ENCODE measurements around the gene ODAD3. TPM values are rescaled to one million over a fixed set of nuclear protein-coding genes. Genes with fewer than 3 reads are reported as not detected.
A peak's percentile ranks its signal among the peaks of the same experiment; 100 is the strongest.
"Not testable (repeated sequence)": the region's sequence is repeated elsewhere in the genome, so short reads cannot be mapped to it uniquely, and the experiment has no call there.

ODAD3 gene
- total RNA-seq, 1 experiment from 2014 or later: 1.1 TPM

DNA sequence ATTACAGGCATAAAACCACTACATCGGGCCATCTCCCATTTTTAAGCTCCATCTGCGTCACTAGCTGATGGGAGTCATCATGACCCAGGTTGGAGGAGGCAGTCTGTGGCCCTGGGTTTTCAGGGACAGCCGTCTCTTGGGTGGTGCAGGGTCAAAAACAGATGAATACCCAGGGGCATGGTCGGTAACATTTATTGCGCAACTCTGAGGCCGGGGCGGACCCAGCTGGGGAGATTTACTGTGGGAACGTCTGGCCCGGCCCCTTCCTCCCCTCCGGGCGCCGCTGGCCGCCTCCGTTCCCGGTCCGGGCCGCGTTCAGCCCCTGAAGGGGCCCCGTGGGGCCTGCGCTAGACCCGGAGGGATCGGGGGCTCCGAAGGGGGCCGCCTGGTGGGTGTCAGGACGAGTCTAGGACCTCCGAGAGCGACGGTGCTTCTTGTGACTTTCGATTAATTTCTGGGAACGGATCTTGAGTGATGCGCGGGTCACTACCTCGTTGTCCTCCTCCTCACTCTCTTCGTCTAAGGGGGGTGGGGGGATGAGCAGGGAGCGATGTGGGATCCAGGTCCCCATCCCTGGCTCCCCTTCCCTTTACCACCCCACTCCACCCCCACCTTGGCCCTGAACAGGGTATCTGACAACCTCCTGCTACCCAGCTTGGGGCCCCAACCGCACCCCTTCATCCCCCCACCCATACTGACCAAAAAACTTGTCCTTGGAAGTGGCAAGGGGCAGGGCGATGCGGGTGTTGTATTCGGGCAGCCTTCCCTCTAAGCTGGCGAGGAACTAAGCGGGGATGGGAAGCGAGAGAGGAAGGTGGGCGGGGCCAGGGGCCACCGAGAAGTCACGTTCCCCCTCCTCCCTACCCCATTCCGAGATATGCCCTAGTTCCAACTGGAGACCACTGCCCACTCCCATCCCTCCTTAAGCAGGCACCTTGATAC, 14.2 kb downstream of the ODAD3 start:
- DNase-seq (ENCODE audit: low read depth): no peak
- in situ Hi-C loops (cut with HindIII; ENCODE audit: low pct_unique_long_range_greater_than_20kb, low sequenced_read_pairs): no loop called here

DNA sequence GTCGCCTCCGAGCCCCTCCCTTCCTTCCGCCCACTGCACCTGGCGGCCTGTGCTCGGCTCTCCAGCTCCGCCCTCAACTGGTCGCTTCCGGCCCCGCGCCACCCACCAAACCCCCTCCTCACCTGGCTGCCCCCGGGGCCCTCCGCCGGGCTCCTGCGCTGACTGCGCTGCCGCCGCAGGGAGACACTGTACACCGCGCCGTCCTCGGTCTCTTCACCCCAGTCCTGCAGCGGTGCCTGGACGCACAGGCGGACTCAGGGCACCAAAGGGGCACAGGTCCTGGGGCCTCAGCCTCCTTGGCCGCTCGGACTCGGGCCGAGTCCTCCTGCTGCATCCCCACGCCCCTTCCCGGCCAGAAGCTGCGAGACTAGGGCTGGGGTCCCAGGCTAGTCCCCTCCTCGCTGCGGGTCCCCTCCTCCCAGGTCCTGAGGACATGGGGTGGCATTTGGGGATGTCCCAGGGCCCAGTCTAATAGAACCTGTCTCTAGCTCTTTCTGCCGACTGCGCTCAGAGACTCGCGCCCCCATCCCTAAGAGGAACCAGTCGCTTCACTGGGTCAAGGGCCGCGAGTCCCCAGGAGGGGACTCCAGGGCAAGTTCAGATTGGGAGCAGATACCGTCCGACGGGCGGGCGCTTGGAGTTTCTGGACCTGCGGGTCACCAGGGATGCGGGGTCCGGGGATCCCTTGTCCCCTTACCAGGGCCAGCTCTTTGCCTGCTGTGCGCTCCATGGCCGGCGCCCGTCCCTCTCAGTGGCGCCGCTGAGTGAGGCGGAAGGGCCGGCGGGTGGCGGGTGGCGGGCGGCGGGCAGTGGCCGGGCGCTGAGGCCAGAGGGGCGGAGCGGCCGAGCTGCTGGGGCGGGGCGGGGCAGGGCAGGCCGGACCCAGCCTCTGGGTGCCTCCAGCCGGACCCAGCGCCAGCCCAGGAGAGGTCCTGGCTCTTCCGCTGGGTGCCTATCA, 16.1 kb downstream of the ODAD3 start, which contains the start of gene RGL3:
TSS of gene RGL3 (minus strand) at position 766 of the 958 bp plus-strand sequence. CDS start at position 730, 36 bp downstream.
- peak; percentile 42 for DNase-seq (ENCODE audit: low read depth)
- in situ Hi-C loops (cut with HindIII; ENCODE audit: low pct_unique_long_range_greater_than_20kb, low sequenced_read_pairs): no loop called here

GRCh38 chr19:11418094-11418548, 16.8 kb downstream of the ODAD3 start:
- in situ Hi-C loops (cut with HindIII; ENCODE audit: low pct_unique_long_range_greater_than_20kb, low sequenced_read_pairs): no loop called here
- no peak for DNase-seq (ENCODE audit: low read depth)

- no peak for DNase-seq (ENCODE audit: low read depth)
- in situ Hi-C loops (cut with HindIII; ENCODE audit: low pct_unique_long_range_greater_than_20kb, low sequenced_read_pairs): no loop called here
Observed at GRCh38 chr19:11416346-11417052, 18.4 kb downstream of the ODAD3 start.

GRCh38 chr19:11414544-11414943, 20.4 kb downstream of the ODAD3 start:
- DNase-seq (ENCODE audit: low read depth): no peak
- in situ Hi-C loops (cut with HindIII; ENCODE audit: low pct_unique_long_range_greater_than_20kb, low sequenced_read_pairs): no loop called here

DNA sequence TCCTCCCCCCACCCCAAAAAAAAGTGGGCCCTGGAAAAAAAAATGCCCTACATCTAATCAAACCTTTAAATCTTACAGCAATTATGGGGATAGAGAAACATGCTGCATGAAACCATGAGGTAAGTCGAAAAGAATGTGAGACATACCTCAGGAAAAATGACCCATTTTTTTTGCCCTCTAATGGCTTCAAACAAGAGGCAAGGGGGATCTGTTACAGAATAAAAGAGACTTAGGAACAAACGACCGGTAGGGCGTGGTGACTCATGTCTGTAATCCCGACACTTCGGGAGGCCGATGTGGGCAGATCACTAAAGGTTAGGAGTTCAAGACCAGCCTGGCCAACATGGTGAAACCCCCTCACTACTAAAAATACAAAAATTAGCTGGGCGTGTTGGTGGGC, 24.2 kb downstream of the ODAD3 start:
- DNase-seq (ENCODE audit: low read depth): peak; percentile 38
- in situ Hi-C loops (cut with HindIII; ENCODE audit: low pct_unique_long_range_greater_than_20kb, low sequenced_read_pairs): no loop called here

GRCh38 chr19:11408591-11408990, 26.3 kb downstream of the ODAD3 start:
- no peak for DNase-seq (ENCODE audit: low read depth)
- in situ Hi-C loops (cut with HindIII; ENCODE audit: low pct_unique_long_range_greater_than_20kb, low sequenced_read_pairs): no loop called here

DNA sequence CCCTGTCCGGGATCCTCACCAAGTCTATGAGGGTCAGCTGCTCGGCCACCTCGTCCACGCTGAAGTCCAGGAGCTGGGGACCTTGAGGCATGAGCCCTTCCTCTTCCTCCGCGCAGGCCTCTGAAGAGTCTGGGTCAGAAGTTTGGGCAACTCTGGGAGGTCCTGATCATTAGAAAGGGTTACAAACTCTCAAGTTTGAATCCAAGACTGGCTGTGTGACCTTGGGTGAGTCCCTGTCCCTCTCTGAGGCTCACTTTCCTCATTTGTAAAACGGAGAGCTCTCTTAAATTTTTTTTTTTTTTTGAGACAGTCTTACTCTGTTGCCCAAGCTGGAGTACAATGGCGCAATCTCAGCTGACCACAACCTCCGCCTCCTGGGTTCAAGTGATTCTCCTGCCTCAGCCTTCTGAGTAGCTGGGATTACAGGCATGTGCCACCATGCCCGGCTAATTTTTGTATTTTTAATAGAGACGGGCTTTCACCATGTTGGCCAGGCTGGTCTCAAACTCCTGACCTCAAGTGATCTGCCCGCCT, 28.2 kb downstream of the ODAD3 start:
- DNase-seq (ENCODE audit: low read depth); in situ Hi-C loops (cut with HindIII; ENCODE audit: low pct_unique_long_range_greater_than_20kb, low sequenced_read_pairs): not testable (repeated sequence)

DNA sequence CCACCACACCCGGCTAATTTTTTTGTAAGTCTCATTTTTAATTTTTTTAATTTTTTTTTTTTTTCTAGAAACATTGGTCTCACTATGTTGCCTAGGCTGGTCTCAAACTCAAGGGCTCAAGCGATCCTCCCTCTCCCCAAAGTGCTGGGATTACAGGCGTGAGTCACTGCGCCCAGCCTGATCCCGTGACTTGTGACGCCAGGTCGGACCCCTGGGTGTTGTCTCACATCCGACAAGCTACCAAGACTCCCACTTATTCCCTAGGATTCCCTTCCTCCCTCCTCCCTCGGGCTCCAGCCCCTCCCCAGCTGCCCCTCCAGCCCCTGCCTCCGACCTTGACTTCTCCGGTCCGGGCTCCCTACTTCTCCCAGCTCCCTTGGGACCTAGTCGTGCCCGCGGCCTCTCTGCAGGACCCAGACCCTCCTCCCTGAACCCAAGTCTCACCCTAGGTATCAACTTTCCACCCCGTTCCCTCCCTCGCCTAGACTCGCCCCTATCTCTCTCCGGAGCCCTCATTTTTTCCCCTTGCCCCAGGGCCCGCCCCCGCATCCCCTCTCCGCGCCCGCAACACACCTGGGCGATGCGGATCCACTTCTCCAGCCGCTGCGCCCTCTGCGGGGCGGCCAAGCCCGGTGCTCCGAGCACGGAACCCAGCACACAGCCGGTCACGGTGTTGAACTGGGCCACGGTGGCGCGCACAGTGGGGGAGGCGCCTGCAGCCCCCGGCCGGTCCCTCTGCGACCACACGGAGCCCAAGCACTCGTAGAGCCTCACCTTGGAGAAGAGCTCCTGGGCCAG, 28.9 kb downstream of the ODAD3 start:
- in situ Hi-C loops (cut with HindIII; ENCODE audit: low pct_unique_long_range_greater_than_20kb, low sequenced_read_pairs): no loop called here

GRCh38 chr19:11404588-11405222, 30.2 kb downstream of the ODAD3 start:
- in situ Hi-C loops (cut with HindIII; ENCODE audit: low pct_unique_long_range_greater_than_20kb, low sequenced_read_pairs): no loop called here

More for the DNA sequence above, 28.9 kb downstream of the ODAD3 start:
- no peak for DNase-seq (ENCODE audit: low read depth)

DNA sequence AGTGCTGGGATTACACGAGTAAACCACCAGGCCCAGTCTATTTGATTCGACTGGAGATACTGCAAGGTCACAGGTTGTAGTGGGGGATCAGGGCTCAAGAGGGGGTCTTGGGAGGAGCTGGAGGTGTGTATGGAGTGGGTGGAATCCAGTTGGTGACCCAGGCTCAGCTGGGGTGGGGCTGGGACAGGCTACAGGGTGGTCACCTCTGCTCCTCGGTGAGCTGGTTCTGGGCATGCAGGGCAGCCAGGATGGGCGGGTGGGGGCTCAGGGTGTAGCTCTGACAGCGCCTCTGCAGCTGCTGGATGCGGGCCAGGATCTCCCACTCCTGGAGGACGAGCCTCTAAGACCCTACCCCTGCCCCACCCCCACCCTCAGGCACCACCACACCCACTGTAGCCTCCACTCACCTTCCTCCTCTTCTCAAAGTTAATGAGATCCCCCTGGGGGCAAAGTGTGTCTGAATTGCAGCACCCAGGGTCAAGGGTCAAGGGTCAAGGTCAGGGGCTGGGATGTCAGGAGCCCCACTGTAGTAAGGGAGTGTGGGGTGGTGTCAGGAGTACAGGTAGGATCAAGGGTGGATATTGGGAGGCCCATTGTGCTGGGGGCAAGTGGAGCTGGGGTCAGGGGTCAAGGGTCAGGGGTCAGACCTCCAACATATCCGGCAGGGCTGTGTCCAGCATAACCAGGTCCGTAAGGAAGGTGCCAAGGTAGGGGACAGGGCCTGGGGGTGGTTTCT, 32.9 kb downstream of the ODAD3 start:
- in situ Hi-C loops (cut with HindIII; ENCODE audit: low pct_unique_long_range_greater_than_20kb, low sequenced_read_pairs): no loop called here
- no peak for DNase-seq (ENCODE audit: low read depth)

More at GRCh38 chr19:11404588-11405222, 30.2 kb downstream of the ODAD3 start:
- DNase-seq (ENCODE audit: low read depth): no peak

GRCh38 chr19:11400798-11401197, 34.1 kb downstream of the ODAD3 start:
- no peak for DNase-seq (ENCODE audit: low read depth)
- in situ Hi-C loops (cut with HindIII; ENCODE audit: low pct_unique_long_range_greater_than_20kb, low sequenced_read_pairs): no loop called here

DNA sequence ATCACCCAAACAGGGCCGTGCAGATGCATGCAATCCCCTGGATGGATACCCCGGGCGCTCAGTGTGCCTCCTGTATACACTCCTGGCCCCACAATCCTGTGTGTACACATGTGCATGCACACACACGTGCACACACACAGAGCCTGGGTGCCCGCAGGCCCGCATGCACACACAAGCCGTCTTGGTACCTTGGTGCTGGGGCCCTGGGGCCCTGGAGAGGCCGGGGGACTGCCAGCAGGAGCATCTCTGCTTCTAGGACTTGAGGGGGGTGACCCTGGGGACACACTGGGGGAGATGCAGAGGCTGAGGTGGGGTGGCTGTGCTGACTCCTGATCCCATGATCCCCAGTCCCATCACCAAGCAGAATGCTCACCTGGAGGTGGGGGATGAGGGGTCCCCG, 35.3 kb downstream of the ODAD3 start:
- no peak for DNase-seq (ENCODE audit: low read depth)
- in situ Hi-C loops (cut with HindIII; ENCODE audit: low pct_unique_long_range_greater_than_20kb, low sequenced_read_pairs): no loop called here

DNA sequence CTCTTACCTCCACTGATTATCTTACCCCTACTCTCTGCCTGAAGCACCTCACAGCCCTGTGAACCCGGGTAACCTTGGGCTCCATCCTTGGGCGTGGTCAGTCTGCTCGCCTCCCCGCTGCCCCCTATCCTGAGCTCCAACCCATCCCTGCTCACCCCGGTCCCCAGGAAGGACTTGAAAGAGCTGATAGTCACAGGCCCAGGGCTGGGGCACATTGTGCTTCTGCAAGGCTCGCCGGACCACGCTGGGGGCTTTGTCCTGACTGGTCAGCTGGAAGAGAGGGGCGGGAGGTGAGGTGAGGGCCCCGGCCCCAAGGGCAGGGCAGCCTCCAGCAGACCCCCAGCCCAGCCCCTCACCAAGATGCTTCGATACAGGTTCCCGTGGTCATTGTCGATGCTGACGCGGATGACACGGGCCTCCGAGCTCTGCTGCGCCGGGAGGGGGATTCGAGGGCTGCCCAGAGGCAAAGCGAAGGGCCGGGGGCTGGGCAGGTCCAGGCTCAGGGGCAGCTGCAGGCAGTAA, 37.8 kb downstream of the ODAD3 start:
- no peak for DNase-seq (ENCODE audit: low read depth)
- in situ Hi-C loops (cut with HindIII; ENCODE audit: low pct_unique_long_range_greater_than_20kb, low sequenced_read_pairs): no loop called here

GRCh38 chr19:11390933-11391680, 43.8 kb downstream of the ODAD3 start:
- DNase-seq (ENCODE audit: low read depth): no peak
- in situ Hi-C loops (cut with HindIII; ENCODE audit: low pct_unique_long_range_greater_than_20kb, low sequenced_read_pairs): no loop called here
